Endodermal cell (in vitro differentiated cells): ENCODE measurements around the gene EMX1. TPM values are rescaled to one million over a fixed set of nuclear protein-coding genes. Genes with fewer than 3 reads are reported as not detected.
A peak's percentile ranks its signal among the peaks of the same experiment; 100 is the strongest.

Source experiments
- DNase-seq: peaks from one replicate; pipeline ENCODE4 v3.0.0-alpha.2; 2017
- H3K27ac ChIP-seq: 2 replicates; pipeline ENCODE4 v1.5.1; 2013; ENCODE audit warnings: mild to moderate bottlenecking, low read depth, low read length, moderate library complexity
- H3K27me3 ChIP-seq: 2 replicates; pipeline ENCODE4 v1.6.1; 2013; ENCODE audit warnings: mild to moderate bottlenecking, low read length, moderate library complexity; ENCODE audit not compliant: insufficient read depth, control insufficient read depth, poor library complexity, severe bottlenecking
- H3K36me3 ChIP-seq: 2 replicates; pipeline ENCODE4 v1.7.0; 2013; ENCODE audit warnings: mild to moderate bottlenecking, low read length, moderate library complexity; ENCODE audit not compliant: control insufficient read depth, insufficient read depth
- H3K4me1 ChIP-seq: one replicate; pipeline ENCODE4 v1.7.0; 2013; ENCODE audit warnings: low read length; ENCODE audit not compliant: control insufficient read depth, insufficient read depth
- H3K4me3 ChIP-seq: 2 replicates; pipeline ENCODE4 v1.5.1; 2013; ENCODE audit warnings: mild to moderate bottlenecking, low read length, moderate library complexity
- H3K9ac ChIP-seq: 2 replicates; pipeline ENCODE4 v1.6.1; 2013; ENCODE audit warnings: mild to moderate bottlenecking, low read length, moderate library complexity; ENCODE audit not compliant: poor library complexity, severe bottlenecking; ENCODE audit errors: extremely low read depth
- H3K9me3 ChIP-seq: 2 replicates; pipeline ENCODE4 v1.6.1; 2013; ENCODE audit warnings: mild to moderate bottlenecking, low read length, moderate library complexity; ENCODE audit not compliant: control insufficient read depth
- H3K27ac Mint-ChIP-seq: 2 replicates; pipeline ENCODE4 v1.8.0; 2020; ENCODE audit warnings: mixed read lengths
- H3K27me3 Mint-ChIP-seq: 2 replicates; pipeline ENCODE4 v1.8.0; 2021; ENCODE audit warnings: mild to moderate bottlenecking, mixed read lengths; ENCODE audit not compliant: insufficient read depth
- H3K36me3 Mint-ChIP-seq: 2 replicates; pipeline ENCODE4 v1.8.0; 2020; ENCODE audit warnings: low read depth, mixed read lengths
- H3K4me1 Mint-ChIP-seq: 2 replicates; pipeline ENCODE4 v1.8.0; 2020; ENCODE audit warnings: mixed read lengths
- H3K4me3 Mint-ChIP-seq: 2 replicates; pipeline ENCODE4 v1.8.0; 2020; ENCODE audit warnings: mild to moderate bottlenecking, moderate library complexity, mixed read lengths
- H3K9me3 Mint-ChIP-seq: 2 replicates; pipeline ENCODE4 v1.8.0; 2020; ENCODE audit warnings: mild to moderate bottlenecking, mixed read lengths
- WGBS, 2 experiments: methylation state at CpG; one replicate each; pipeline versions ENCODE4 v1.1.5 to v1.1.7; 2013; ENCODE audit warnings: missing lambda C conversion rate in 2 of 2, mixed read lengths in 1 of 2; ENCODE audit not compliant: insufficient coverage in 1 of 2, insufficient read length in 1 of 2; 5-methylcytosine and 5-hydroxymethylcytosine counted together
- total RNA-seq, 2 donors: library from RNA; stranded (reverse); fragmentation: NEBNext Ultra II Directional in 1 of 2; extraction: Animal tissue kit (Norgen Biotek cat#: 25700) in 1 of 2; gene quantifications; 2 replicates in 1 of 2; 3 replicates in 1 of 2; pipeline ENCODE4 v1.2.1, GENCODE V29; 2021
- TF ChIP-seq, protein P1 (sequence below): fragments of 200-600 bp; sonication (generic); conservative IDR thresholded peaks from 2 replicates; pipeline ENCODE4 v1.5.0; 2021; ENCODE audit warnings: antibody characterized with exemption, mild to moderate bottlenecking

EMX1 gene
- total RNA-seq, 2 donors from 2014 or later, result 0.35 to 1.1 TPM

DNA sequence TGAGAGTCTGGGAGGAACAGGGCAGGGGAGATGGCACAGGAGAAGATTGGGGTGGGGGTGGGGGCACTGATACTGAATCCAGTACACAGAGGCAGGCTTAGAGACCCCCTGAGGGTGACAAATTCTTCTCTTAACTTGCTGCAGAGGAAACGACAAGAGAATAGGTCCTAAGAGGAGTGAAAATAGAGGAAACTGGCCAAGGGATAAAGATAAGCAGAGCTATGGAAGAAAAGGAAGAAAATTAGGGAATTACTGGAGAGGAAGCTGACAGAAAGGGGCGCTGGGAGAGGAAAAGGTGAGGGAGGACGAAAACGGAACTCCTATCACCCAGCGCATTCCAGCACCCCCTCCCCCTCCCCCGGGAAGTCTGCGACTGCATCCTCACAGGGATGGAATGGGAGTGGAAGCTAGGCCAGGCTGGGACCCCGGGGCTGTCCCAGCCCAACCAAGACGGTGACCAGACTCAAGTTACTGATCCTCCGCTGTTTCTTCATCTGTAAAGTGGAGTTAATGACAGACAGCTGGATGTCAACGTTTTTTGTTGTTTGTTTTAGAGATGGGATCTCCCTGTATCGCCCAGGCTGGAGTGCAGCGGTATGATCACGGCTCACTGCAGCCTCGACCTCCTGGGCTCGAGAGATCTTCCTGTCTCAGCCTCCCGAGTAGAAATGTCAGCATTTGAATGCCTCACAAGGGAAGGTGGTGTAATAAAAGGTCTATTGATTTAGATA lies 2.6 kb upstream of the EMX1 start:
- H3K27me3 ChIP-seq, result peaks cover 100% of the 10 kb centered on the region
- peak; percentile 79 for DNase-seq
- 2 to 3% methylated on average over 8 to 17 of the region's 17 CpGs for WGBS, 2 experiments
- H3K4me1 Mint-ChIP-seq, result peaks cover 22% of the 10 kb centered on the region
- no peak overlapping the region for H3K27ac Mint-ChIP-seq
- H3K4me3 Mint-ChIP-seq, result peak overlapping the region; percentile 62
- H3K9ac ChIP-seq, result no peak overlapping the region
- no peaks in the 10 kb centered on the region for H3K9me3 Mint-ChIP-seq
- peaks cover 75% of the 10 kb centered on the region for H3K27me3 Mint-ChIP-seq
- TF ChIP-seq, protein P1, sequence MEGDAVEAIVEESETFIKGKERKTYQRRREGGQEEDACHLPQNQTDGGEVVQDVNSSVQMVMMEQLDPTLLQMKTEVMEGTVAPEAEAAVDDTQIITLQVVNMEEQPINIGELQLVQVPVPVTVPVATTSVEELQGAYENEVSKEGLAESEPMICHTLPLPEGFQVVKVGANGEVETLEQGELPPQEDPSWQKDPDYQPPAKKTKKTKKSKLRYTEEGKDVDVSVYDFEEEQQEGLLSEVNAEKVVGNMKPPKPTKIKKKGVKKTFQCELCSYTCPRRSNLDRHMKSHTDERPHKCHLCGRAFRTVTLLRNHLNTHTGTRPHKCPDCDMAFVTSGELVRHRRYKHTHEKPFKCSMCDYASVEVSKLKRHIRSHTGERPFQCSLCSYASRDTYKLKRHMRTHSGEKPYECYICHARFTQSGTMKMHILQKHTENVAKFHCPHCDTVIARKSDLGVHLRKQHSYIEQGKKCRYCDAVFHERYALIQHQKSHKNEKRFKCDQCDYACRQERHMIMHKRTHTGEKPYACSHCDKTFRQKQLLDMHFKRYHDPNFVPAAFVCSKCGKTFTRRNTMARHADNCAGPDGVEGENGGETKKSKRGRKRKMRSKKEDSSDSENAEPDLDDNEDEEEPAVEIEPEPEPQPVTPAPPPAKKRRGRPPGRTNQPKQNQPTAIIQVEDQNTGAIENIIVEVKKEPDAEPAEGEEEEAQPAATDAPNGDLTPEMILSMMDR, result no peak
- H3K4me1 ChIP-seq, result peaks cover 10% of the 10 kb centered on the region
- H3K4me3 ChIP-seq, result peak overlapping the region; percentile 48
- H3K36me3 ChIP-seq, result no peaks in the 10 kb centered on the region
- H3K27ac ChIP-seq, result no peak overlapping the region
- H3K36me3 Mint-ChIP-seq, result no peaks in the 10 kb centered on the region
- no peaks in the 10 kb centered on the region for H3K9me3 ChIP-seq

DNA sequence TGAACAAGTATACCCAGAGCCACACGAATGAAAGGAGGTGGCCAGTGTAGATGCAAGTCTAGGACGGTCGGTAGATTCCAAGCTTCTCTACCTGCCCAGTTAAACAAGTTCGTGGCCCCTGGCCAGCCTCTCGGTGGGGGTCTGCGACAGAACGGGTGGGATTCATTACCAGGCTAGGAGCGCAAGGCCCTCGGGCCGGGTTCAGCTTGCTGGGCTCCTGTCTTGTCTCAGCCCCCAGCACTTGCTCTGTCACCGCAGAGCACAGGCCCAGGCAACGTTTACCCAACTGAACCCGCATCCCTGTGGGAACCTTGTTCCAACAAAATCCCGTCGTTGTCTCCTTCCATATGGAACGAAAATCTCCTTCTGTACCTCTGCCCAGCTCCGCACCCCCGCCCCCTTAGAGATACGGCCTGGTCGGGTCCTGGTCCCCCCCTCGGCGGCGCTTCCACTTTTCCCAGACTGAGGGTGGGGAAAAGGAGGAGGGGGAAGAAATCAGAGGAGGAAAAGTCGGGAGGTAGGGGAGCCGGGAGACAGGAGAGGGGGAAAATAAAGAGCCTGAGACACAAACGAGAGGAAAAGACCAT lies 1.9 kb upstream of the EMX1 start:
- H3K36me3 ChIP-seq, result no peaks in the 10 kb centered on the region
- TF ChIP-seq, protein P1, result no peak
- Mint-ChIP-seq H3K9me3 (no peaks in the 10 kb centered on the region), H3K27me3 (peaks cover 68% of the 10 kb centered on the region), H3K4me3 (peak overlapping the region; percentile 62), H3K36me3 (no peaks in the 10 kb centered on the region), H3K27ac (no peak overlapping the region), H3K4me1 (peaks cover 22% of the 10 kb centered on the region)
- H3K9me3 ChIP-seq, result no peaks in the 10 kb centered on the region
- H3K4me3 ChIP-seq, result peak overlapping the region; percentile 80
- peak; percentile 72 for DNase-seq
- peaks cover 100% of the 10 kb centered on the region for H3K27me3 ChIP-seq
- WGBS, 2 experiments, result 0 to 1% methylated on average over 6 to 26 of the region's 26 CpGs
- H3K9ac ChIP-seq, result no peak overlapping the region
- H3K4me1 ChIP-seq, result peaks cover 17% of the 10 kb centered on the region
- no peak overlapping the region for H3K27ac ChIP-seq

- 1% methylated on average over 22 to 86 of the region's 86 CpGs for WGBS, 2 experiments
- Histone ChIP-seq H3K27me3 (peaks cover 100% of the 10 kb centered on the region), H3K4me3 (peak overlapping the region; percentile 80), H3K9me3 (no peaks in the 10 kb centered on the region), H3K27ac (no peak overlapping the region), H3K4me1 (peaks cover 21% of the 10 kb centered on the region), H3K9ac (no peak overlapping the region), H3K36me3 (no peaks in the 10 kb centered on the region)
- Mint-ChIP-seq H3K4me3 (peak overlapping the region; percentile 62), H3K27ac (no peak overlapping the region), H3K9me3 (no peaks in the 10 kb centered on the region), H3K4me1 (peaks cover 22% of the 10 kb centered on the region), H3K36me3 (no peaks in the 10 kb centered on the region), H3K27me3 (peaks cover 61% of the 10 kb centered on the region)
- peak; percentile 92 for DNase-seq
- TF ChIP-seq, protein P1, result no peak
These were observed 1.2 kb upstream of the EMX1 start for GRCh38 chr2:72915907-72916742.
